ENCODE results near the gene SETDB2.

The SETDB2 gene

DNA sequence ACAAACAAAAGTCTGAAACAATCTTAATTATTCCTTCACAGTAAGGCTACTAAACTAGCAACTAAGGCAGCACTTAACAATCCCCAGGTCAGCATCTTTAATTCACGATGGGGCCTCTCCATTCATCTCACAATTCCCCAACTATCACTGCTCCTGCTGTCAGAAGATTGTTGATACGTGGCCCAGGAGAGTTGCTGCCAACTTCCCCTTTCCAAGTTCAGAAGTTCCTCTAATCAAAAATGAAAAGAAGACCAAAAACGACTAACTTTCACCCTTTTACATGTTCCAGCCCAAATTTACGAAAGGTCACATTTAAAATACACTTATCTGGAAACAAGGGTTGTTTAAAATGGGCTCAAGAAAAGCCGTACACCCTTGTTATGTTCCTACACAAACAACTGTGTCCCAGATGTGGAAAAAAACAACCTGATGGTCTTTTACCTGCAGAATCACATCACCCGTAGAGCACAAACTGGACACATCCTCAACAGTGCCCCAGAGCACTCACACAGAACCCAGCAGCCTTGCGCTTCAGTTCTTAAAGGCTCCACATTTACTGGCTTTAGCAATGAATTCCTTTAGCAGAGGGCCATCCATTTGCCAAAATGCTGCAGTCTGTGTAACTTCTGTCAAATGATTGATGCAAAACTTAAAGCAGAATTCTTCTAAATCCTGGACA, 89.7 kb downstream of the SETDB2 start:
- DNase-seq (ENCODE audit: low read depth): no peak

DNA sequence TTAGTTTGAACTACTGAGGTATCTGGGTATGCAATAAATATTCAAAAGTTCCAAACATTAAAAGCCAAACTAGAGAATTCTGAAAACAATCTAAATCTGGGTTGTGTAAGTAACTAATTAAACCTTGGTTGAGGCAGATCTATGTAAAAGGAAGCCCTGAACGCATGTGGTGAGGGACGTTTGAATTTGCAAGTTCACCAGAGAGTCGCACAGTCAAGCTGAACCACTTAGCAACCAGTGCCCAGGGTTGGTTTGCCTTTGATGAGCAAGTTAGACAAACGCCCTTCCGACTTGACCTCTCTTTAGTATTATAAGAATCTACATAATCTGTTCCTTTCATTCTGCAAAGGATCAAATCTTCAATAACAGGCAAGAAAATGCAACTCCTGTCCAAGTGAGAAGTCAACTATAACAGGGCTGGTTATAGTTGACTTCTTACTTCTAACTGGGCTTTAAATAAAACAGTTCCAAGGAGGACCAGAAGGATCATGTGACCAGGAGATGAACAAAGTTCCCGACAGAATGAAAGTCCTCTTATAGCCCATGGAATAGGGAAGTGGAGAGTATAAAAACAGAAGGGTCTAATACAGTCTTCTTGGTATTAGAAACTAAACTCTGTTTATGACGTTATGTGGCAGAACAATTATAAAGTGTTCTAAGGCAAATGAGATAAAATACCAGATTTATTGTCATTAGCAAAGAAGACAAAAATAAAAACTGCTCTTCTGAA, 92.2 kb downstream of the SETDB2 start:
- no peak for DNase-seq (ENCODE audit: low read depth)

DNA sequence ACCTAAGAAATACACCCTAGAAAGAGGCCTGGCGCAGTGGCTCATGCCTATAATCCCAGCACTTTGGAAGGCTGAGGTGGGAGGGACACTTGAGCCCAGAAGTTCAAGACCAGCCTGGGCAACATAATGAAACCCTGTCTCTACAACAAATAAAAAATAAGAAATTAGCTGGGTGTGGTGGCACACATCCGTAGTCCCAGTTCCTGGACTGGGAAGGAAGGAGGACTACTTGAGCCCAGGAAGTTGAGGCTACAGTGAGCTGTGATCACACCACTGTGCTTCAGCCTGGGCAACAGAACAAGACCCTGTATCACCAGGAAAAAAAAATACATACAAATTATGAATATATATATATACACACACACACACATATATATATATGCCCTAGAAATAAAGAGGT, 94.3 kb downstream of the SETDB2 start:
- DNase-seq (ENCODE audit: low read depth): no peak

DNA sequence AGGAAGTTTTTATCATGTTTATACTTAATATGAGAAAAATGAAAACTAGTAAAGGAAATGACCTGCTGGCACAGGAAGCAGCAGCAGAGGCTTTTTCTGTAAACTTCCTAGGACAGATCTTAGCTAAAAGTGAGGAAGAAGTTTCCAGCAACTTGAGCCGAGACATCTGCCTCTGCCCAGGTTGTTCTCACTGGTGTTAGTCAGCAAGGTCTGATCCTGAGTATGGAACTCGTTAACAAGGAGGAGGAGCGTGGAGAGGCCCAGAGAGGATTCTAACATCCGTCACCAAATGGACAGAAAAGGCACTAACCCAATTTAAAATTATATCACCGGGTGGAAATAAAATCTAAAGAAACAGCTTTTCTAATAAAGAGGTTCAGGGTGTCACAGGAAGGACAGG, 95.2 kb downstream of the SETDB2 start:
- no peak for DNase-seq (ENCODE audit: low read depth)

DNA sequence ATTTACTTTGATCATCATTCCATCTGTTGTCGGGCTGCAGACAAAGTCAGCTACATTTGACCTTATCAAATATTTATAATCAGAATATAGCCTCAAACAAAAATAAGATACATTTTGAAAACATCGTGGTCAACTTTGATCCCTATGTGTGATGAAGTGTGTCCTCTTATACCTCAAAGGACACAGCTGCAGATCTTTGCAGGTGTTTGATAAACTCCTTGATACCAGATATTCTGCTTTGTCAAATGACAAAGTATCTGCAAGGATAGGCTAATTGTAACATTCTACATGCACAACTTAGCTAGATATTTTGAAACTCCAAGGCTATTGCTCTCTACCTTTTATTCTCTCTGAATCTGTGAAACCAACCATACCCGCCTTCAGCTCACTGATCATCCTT, 95.7 kb downstream of the SETDB2 start:
- no peak for DNase-seq (ENCODE audit: low read depth)

DNA sequence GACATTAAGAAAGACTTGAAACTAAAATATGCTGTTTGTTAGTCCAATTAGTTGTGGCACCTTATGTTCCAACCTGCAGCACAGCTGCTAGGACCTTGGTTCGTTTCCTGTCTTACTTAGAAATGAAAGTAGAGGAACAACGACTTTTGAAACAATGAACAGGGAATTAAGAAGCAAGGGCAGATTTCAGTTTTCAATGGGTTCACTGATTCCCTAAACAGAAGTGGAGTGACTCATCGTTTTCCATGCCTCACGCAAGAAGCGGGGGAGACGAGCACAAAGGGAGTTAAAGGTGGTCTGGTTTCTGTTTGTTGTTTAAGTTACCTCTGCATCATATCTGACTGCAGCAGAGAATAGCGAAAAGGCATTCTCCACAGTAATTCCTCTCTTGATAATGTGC, 96.5 kb downstream of the SETDB2 start:
- DNase-seq (ENCODE audit: low read depth): peak; percentile 30

DNA sequence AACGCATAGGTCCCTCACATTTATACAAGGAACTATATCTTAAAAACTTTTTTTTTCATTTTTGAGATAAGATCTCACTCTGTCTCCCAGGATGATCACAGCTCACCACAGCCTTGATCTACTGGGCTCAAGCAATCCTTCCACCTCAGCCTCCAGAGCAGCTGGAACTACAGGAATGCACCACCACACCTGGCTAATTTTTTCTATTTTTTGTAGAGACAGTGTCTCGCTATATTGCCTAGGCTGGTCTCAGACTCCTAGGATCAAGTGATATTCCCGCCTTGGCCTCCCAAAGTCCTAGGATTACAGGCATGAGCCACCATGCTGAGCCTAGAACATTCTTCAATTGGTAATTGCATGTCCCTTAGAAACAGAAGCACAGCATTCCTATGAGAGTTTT, 99.6 kb downstream of the SETDB2 start:
- DNase-seq (ENCODE audit: low read depth): no peak
